Left colon (tissue), 2 donors: ENCODE data around the gene SHISAL2B. TPM values are rescaled to one million over a fixed set of nuclear protein-coding genes. Genes with fewer than 3 reads are reported as not detected.
"Not testable (repeated sequence)": the region's sequence is repeated elsewhere in the genome, so short reads cannot be mapped to it uniquely, and the experiment has no call there.

Experiments
- ATAC-seq: fragments of 200-7000 bp; cut with Tn5 transposase; one replicate; pipeline ENCODE4 v1.9.1; 2020; ENCODE audit warnings: mild to moderate bottlenecking, moderate library complexity
- DNase-seq, 2 donors: peaks; one replicate each; pipeline ENCODE4 v3.0.0-alpha.2; 2020
- intact Hi-C, 2 donors: fragments of 100-400 bp; cut with DNase I in 1 of 2; cut with micrococcal nuclease in 1 of 2; formaldehyde crosslinking; loops; one replicate each; pipeline versions ENCODE4 v1.11.2 to v1.14.0; 2022; cut with DNase I, micrococcal nuclease
- long read RNA-seq: library from polyadenylated mRNA; unstranded; transcript quantifications from one replicate; pipeline ENCODE4 v2.0.0, GENCODE V29; 2021
- total RNA-seq, 2 donors: library from RNA; stranded (reverse); fragmentation: NEBNext Ultra II Directional; extraction: Animal tissue kit (Norgen Biotek cat#: 25700); gene quantifications; one replicate each; pipeline ENCODE4 v1.2.1, GENCODE V29; 2021
- donor health status: DM: no; HTN: no; CAD: no.
- donor health status: DM: yes; HTN: yes; CAD: no.

SHISAL2B gene
- not detected for total RNA-seq
- long read RNA-seq, result 0 reads

- DNase-seq (no peak), ATAC-seq (no peak)
- intact Hi-C loops, result no loop called here
Measured at GRCh38 chr5:64690417-64691151, at the start of gene SHISAL2B. Gene SHISAL2B, plus strand, starts transcription at chr5:64690503. Its CDS starts 121 bp downstream, at chr5:64690624.

- DNase-seq, result no peak
- ATAC-seq, result no peak
- intact Hi-C loops, result no loop called here
Measured at GRCh38 chr5:64644831-64645230, 45.5 kb upstream of the SHISAL2B start.

- intact Hi-C loops, result no loop called here
- ATAC-seq (no peak), DNase-seq (no peak)
Measured at GRCh38 chr5:64646169-64646568, 44.1 kb upstream of the SHISAL2B start.

- intact Hi-C loops, result no loop called here
- no peak for ATAC-seq
- DNase-seq, result no peak
Measured at GRCh38 chr5:64649512-64649911, 40.8 kb upstream of the SHISAL2B start.

GRCh38 chr5:64653766-64654560 is 36.3 kb upstream of the SHISAL2B start:
- ATAC-seq (no peak), DNase-seq (no peak)
- intact Hi-C loops, result no loop called here

- intact Hi-C loops, result no loop called here
- DNase-seq, result no peak
- ATAC-seq, result no peak
Measured at GRCh38 chr5:64654561-64654938, 35.8 kb upstream of the SHISAL2B start.

- DNase-seq (no peak), ATAC-seq (no peak)
- intact Hi-C loops, result no loop called here
Measured at GRCh38 chr5:64655596-64655995, 34.7 kb upstream of the SHISAL2B start.

GRCh38 chr5:64659289-64659688 is 31.0 kb upstream of the SHISAL2B start:
- DNase-seq (no peak), ATAC-seq (no peak)
- intact Hi-C loops, result no loop called here

GRCh38 chr5:64663181-64663580 is 27.1 kb upstream of the SHISAL2B start:
- ATAC-seq, DNase-seq, intact Hi-C loops: not testable (repeated sequence)

- intact Hi-C loops, result no loop called here
- DNase-seq, result no peak
- ATAC-seq, result no peak
Measured at GRCh38 chr5:64665243-64665642, 25.1 kb upstream of the SHISAL2B start.

- DNase-seq (no peak), ATAC-seq (no peak)
- intact Hi-C loops, result no loop called here
Measured at GRCh38 chr5:64666078-64666477, 24.2 kb upstream of the SHISAL2B start.

- intact Hi-C loops, result no loop called here
- DNase-seq (no peak), ATAC-seq (no peak)
Measured at GRCh38 chr5:64667068-64667467, 23.2 kb upstream of the SHISAL2B start.

GRCh38 chr5:64670277-64670676 is 20.0 kb upstream of the SHISAL2B start:
- intact Hi-C loops, result no loop called here
- no peak for DNase-seq
- ATAC-seq, result no peak

GRCh38 chr5:64671678-64672077 is 18.6 kb upstream of the SHISAL2B start:
- intact Hi-C loops, result no loop called here
- no peak for ATAC-seq
- DNase-seq, result no peak

- no peak for ATAC-seq
- intact Hi-C loops, result no loop called here
Measured at GRCh38 chr5:64678374-64678773, 11.9 kb upstream of the SHISAL2B start.

GRCh38 chr5:64680289-64680688 is 10.0 kb upstream of the SHISAL2B start:
- DNase-seq, result no peak
- intact Hi-C loops, result no loop called here
- no peak for ATAC-seq

More at GRCh38 chr5:64678374-64678773, 11.9 kb upstream of the SHISAL2B start:
- no peak for DNase-seq

- DNase-seq, result no peak
- intact Hi-C loops, result no loop called here
- no peak for ATAC-seq
Measured at GRCh38 chr5:64682608-64683007, 7.7 kb upstream of the SHISAL2B start.

- intact Hi-C loops, result no loop called here
- DNase-seq, result no peak
- ATAC-seq, result no peak
Measured at GRCh38 chr5:64685866-64686265, 4.4 kb upstream of the SHISAL2B start.

- ATAC-seq (no peak), DNase-seq (no peak)
- intact Hi-C loops, result no loop called here
Measured at GRCh38 chr5:64688391-64688790, 1.9 kb upstream of the SHISAL2B start.

- DNase-seq (no peak), ATAC-seq (no peak)
- intact Hi-C loops, result no loop called here
Measured at GRCh38 chr5:64688965-64689364, 1.3 kb upstream of the SHISAL2B start.

GRCh38 chr5:64690104-64690416 is 243 bp upstream of the SHISAL2B start:
- intact Hi-C loops, result no loop called here
- ATAC-seq (no peak), DNase-seq (no peak)
